Measurements from ENCODE around the gene RPLP2.

DNA sequence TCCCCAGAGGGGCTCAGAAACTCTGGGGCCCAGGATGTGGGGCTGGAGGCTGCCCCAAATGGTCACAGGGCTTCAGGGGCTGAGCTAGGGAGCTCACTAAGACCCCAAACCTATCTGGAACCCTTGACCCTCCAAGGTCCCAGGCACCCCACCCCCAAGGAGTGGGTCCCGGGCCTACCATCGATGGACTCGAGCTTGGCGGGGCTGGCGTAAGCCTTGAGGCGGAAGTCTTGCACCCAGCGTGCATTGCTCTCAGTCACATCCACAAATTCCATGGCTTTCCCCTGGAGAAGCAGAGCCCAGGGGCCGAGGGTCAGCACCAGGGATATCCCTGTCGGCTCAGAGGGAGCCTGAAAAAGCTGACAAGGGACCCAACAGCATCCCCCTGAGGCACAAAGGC lies 35.9 kb upstream of the RPLP2 start:
- TF ChIP-seq EZH2phosphoT487 (IDR thresholded peaks at IDR 0.05; ENCODE audit: insufficient read depth, low read depth), result no peak
- no peak for TF ChIP-seq EZH2 (IDR thresholded peaks at IDR 0.05; ENCODE audit: insufficient read depth, poor library complexity, severe bottlenecking)

Measured in GM23248 (cell line).